GM12892 (cell line): ENCODE measurements around the gene TBC1D5.

Experiments
- POLR2A ChIP-seq: IDR thresholded peaks from 2 replicates; pipeline ENCODE4 v1.6.1; 2011; ENCODE audit warnings: low read depth, low read length, control low read depth
- POLR2AphosphoS5 ChIP-seq: IDR thresholded peaks from 2 replicates; pipeline ENCODE4 v1.6.1; 2011; ENCODE audit warnings: low read depth, low read length, control low read depth
- TAF1 ChIP-seq: IDR thresholded peaks from 2 replicates; pipeline ENCODE4 v1.6.1; 2011; ENCODE audit warnings: low read depth, mild to moderate bottlenecking, control low read depth, low read length, borderline replicate concordance

DNA sequence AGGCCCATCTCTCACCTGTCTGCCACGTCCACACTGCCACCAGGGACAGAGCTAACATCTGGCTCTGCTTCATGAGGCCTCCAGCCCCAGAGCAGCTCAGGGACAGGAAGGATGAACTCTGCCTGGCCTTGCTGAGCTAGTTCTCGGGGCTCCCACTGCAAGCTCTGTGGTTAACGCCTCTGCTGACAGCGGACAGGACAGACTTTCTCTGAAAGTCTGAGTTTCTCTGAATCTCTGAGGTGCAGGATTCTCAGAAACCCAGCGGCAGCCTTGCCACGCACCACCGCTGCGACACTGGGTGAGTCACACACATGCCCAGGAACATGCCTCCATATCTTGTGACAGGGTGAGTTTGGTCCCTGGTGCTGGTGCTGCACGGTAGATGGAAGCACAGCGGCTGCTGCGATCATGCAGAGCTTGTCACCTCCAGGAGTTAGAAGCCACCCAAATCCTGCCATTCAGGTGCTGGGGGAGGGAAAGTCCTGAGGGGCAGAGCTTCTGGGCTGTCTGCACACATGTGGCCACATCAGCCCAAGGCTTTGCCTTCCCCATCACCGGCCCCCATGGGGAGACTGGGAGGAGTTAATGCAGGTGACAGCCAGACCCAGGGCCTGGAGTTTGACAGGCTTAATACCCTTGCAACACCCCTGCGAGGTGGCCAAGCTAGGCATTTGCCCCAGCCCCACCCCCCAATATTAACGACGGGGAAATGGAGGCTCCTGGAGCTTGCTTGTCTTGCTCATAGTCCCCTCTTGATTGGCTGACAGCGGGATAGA is 590.6 kb downstream of the TBC1D5 start:
- peak; percentile 32; the same call in 1 of the 2 replicates for TF ChIP-seq POLR2A
- peak; percentile 26; the same call in 1 of the 2 replicates for TF ChIP-seq POLR2AphosphoS5
- no peak for TF ChIP-seq TAF1
